Activated CD8-positive, alpha-beta memory T cell treated with anti-CD3 and anti-CD28 coated beads for 48 hours (primary cell): Measurements from ENCODE around the gene ZSCAN5B.

Source experiments
- DNase-seq, 3 experiments: peaks; one replicate each; pipeline ENCODE4 v3.0.0-alpha.2; 2020; ENCODE audit warnings: low read depth in 2 of 3, low spot score in 2 of 3

Gene ZSCAN5B

GRCh38 chr19:56146904-56147303 lies 50.7 kb downstream of the ZSCAN5B start:
- DNase-seq, result no peak

- DNase-seq, result no peak
These were observed 51.9 kb downstream of the ZSCAN5B start for GRCh38 chr19:56145698-56146097.

- no peak for DNase-seq
These were observed 52.8 kb downstream of the ZSCAN5B start for GRCh38 chr19:56144831-56145230.

- DNase-seq, result no peak
These were observed 53.2 kb downstream of the ZSCAN5B start for GRCh38 chr19:56144376-56144775.

- no peak for DNase-seq
These were observed 54.6 kb downstream of the ZSCAN5B start for GRCh38 chr19:56142897-56143434.

GRCh38 chr19:56142087-56142787 lies 55.3 kb downstream of the ZSCAN5B start:
- DNase-seq, result no peak

- no peak for DNase-seq
These were observed 56.1 kb downstream of the ZSCAN5B start for GRCh38 chr19:56141417-56141993.

- peak; percentile 93 to 94 (median 94) for DNase-seq
These were observed 56.8 kb downstream of the ZSCAN5B start, which contains the start of gene ZNF444 for GRCh38 chr19:56140583-56141416. ZNF444 (plus strand) TSS chr19:56141287; CDS start chr19:56146912, 5,625 bp downstream.

- no peak for DNase-seq
These were observed 57.6 kb downstream of the ZSCAN5B start for GRCh38 chr19:56139847-56140582.
